Suprapubic skin (tissue), 4 donors: ENCODE results near the gene ZCCHC24.

Experiments
- EP300 ChIP-seq: sonication (generic); formaldehyde crosslinking; IDR thresholded peaks from one replicate; pipeline ENCODE4 v1.6.1; 2017; ENCODE audit warnings: antibody characterized with exemption
- POLR2A ChIP-seq, 2 donors: fragments of 450-650 bp; IDR thresholded peaks; one replicate each; pipeline ENCODE4 v1.6.1; 2017; ENCODE audit warnings: antibody characterized with exemption in 2 of 2, mild to moderate bottlenecking in 2 of 2, moderate library complexity in 2 of 2
- POLR2AphosphoS5 ChIP-seq, 3 donors: sonication (generic); formaldehyde crosslinking; IDR thresholded peaks; one replicate each; pipeline ENCODE4 v1.6.1; 2017; ENCODE audit warnings: antibody characterized with exemption in 3 of 3
- TF ChIP-seq, protein P1 (sequence below), 2 donors: fragments of 200-600 bp in 1 of 2; fragments of 450-650 bp in 1 of 2; sonication (generic) in 1 of 2; IDR thresholded peaks; one replicate each; pipeline ENCODE4 v1.5.1; 2016 to 2019; ENCODE audit warnings: antibody characterized with exemption in 2 of 2, mild to moderate bottlenecking in 1 of 2, moderate library complexity in 1 of 2

DNA sequence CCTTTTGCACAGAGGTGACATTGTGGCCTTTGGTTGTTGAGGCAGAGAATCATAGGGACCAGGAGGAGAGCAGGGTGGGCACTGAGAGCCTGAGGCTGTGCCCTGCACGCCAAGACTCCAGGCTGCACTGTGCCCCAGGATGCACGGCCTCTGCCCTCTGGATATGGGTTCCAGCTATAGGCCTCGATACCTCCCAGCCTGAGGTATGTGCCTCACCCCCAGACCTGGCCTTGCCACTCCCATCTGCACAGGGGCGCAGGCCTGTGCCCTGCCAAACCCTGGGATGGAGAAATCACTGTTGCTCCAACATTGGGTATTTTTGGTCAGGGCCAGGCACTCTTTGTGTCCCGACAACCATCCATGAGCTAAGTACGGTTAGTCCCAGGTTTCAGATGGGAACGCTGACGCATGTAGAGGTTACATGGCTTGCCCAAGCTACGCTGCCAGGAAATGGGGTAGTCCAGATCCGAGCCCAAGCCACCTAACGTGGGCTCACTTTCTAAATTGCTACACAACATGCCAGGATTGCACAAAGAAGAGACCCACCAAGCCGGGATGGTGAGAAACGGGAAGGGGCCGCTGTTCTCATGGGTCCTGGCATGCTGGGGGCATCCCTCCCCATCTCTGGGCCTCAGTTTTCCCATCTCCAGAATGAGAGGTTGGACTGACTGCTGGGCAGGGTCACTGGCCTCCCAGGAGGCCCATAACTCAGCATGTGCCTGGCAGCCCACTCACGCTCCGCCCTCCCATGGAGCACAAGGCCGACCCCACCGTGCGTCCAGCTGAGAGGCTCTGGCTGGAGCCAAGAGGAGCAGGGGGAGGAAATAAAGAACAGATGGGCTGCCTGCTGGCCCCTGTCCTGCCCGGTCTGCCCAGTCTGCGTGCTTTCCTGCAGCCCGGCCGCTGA, 44.2 kb downstream of the ZCCHC24 start:
- TF ChIP-seq, protein P1, sequence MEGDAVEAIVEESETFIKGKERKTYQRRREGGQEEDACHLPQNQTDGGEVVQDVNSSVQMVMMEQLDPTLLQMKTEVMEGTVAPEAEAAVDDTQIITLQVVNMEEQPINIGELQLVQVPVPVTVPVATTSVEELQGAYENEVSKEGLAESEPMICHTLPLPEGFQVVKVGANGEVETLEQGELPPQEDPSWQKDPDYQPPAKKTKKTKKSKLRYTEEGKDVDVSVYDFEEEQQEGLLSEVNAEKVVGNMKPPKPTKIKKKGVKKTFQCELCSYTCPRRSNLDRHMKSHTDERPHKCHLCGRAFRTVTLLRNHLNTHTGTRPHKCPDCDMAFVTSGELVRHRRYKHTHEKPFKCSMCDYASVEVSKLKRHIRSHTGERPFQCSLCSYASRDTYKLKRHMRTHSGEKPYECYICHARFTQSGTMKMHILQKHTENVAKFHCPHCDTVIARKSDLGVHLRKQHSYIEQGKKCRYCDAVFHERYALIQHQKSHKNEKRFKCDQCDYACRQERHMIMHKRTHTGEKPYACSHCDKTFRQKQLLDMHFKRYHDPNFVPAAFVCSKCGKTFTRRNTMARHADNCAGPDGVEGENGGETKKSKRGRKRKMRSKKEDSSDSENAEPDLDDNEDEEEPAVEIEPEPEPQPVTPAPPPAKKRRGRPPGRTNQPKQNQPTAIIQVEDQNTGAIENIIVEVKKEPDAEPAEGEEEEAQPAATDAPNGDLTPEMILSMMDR (IDR thresholded peaks at IDR 0.05), result no peak
- TF ChIP-seq EP300 (no peak), POLR2A (IDR thresholded peaks at IDR 0.05) (no peak), POLR2AphosphoS5 (IDR thresholded peaks at IDR 0.05) (peak in 2 of 3 donors; percentile 46 to 49)
